Astrocyte (in vitro differentiated cells and primary cell): ENCODE results near the gene ZNF256. TPM values are rescaled to one million over a fixed set of nuclear protein-coding genes. Genes with fewer than 3 reads are reported as not detected.
"Not testable (repeated sequence)": the region's sequence is repeated elsewhere in the genome, so short reads cannot be mapped to it uniquely, and the experiment has no call there.

ENCODE experiments used
- DNase-seq: peaks from one replicate; pipeline ENCODE4 v3.0.0-alpha.2; 2010; ENCODE audit warnings: low read depth
- FAIRE-seq: peaks from 2 replicates; lab custom pipeline; 2011; peaks lifted over from hg19 to GRCh38; lab: Jason Lieb, UNC
- H2AFZ ChIP-seq: 2 replicates; pipeline ENCODE4 v1.6.0; 2012; ENCODE audit warnings: low read depth, low read length, inconsistent platforms
- H3K27ac ChIP-seq: 2 replicates; pipeline ENCODE4 v1.5.1; 2011; ENCODE audit warnings: low read depth, low read length, inconsistent platforms
- H3K27me3 ChIP-seq: 2 replicates; pipeline ENCODE4 v1.6.0; 2011; ENCODE audit warnings: low read length, inconsistent platforms; ENCODE audit not compliant: insufficient read depth
- H3K36me3 ChIP-seq: 2 replicates; pipeline ENCODE4 v1.5.1; 2011; ENCODE audit warnings: low read length, inconsistent platforms; ENCODE audit not compliant: insufficient read depth
- H3K4me1 ChIP-seq: 2 replicates; pipeline ENCODE4 v1.5.1; 2011; ENCODE audit warnings: low read length, inconsistent platforms; ENCODE audit not compliant: insufficient read depth
- H3K4me2 ChIP-seq: 2 replicates; pipeline ENCODE4 v1.6.0; 2012; ENCODE audit warnings: low read length, inconsistent platforms
- H3K4me3 ChIP-seq: 2 replicates; pipeline ENCODE4 v1.5.1; 2011; ENCODE audit warnings: low read depth, mild to moderate bottlenecking, low read length, inconsistent platforms; ENCODE audit not compliant: insufficient read depth
- H3K79me2 ChIP-seq: 2 replicates; pipeline ENCODE4 v1.6.0; 2012; ENCODE audit warnings: mild to moderate bottlenecking, low read length, inconsistent platforms; ENCODE audit not compliant: insufficient read depth
- H3K9ac ChIP-seq: 2 replicates; pipeline ENCODE4 v1.6.0; 2012; ENCODE audit warnings: mild to moderate bottlenecking, low read length, inconsistent platforms
- H3K9me3 ChIP-seq: 2 replicates; pipeline ENCODE4 v1.5.1; 2012; ENCODE audit warnings: low read depth, mild to moderate bottlenecking, low read length, inconsistent platforms; ENCODE audit not compliant: insufficient read depth
- H4K20me1 ChIP-seq: 2 replicates; pipeline ENCODE4 v1.6.0; 2012; ENCODE audit warnings: low read length, inconsistent platforms; ENCODE audit not compliant: insufficient read depth
- H3K27ac Mint-ChIP-seq: one replicate; pipeline ENCODE4 v1.8.0; 2021; ENCODE audit warnings: mild to moderate bottlenecking, mixed read lengths; ENCODE audit not compliant: unreplicated experiment
- H3K27me3 Mint-ChIP-seq: one replicate; pipeline ENCODE4 v1.8.0; 2021; ENCODE audit warnings: low read depth, mixed read lengths; ENCODE audit not compliant: unreplicated experiment
- H3K36me3 Mint-ChIP-seq: one replicate; pipeline ENCODE4 v1.8.0; 2021; ENCODE audit warnings: low read depth, mixed read lengths; ENCODE audit not compliant: unreplicated experiment
- H3K4me1 Mint-ChIP-seq: one replicate; pipeline ENCODE4 v1.8.0; 2021; ENCODE audit warnings: low read depth, mixed read lengths; ENCODE audit not compliant: unreplicated experiment
- H3K4me3 Mint-ChIP-seq: one replicate; pipeline ENCODE4 v1.8.0; 2021; ENCODE audit warnings: mild to moderate bottlenecking, moderate library complexity, mixed read lengths; ENCODE audit not compliant: unreplicated experiment
- H3K9me3 Mint-ChIP-seq: one replicate; pipeline ENCODE4 v1.8.0; 2021; ENCODE audit warnings: mild to moderate bottlenecking, mixed read lengths; ENCODE audit not compliant: unreplicated experiment
- EZH2 ChIP-seq: IDR thresholded peaks from 2 replicates; pipeline ENCODE4 v1.6.1; 2012; ENCODE audit warnings: mild to moderate bottlenecking, low read length, inconsistent platforms; ENCODE audit not compliant: insufficient read depth
- total RNA-seq: library from RNA; stranded (reverse); gene quantifications from 2 replicates; pipeline ENCODE4 v1.2.1, GENCODE V29; 2021
- TF ChIP-seq, protein P1 (sequence below): IDR thresholded peaks from 2 replicates; pipeline ENCODE4 v1.5.1; 2011; ENCODE audit warnings: low read depth, mild to moderate bottlenecking, inconsistent platforms, low read length, moderate library complexity; ENCODE audit not compliant: insufficient read depth

The ZNF256 gene
- total RNA-seq, 1 donor from 2014 or later: 7.1 TPM

DNA sequence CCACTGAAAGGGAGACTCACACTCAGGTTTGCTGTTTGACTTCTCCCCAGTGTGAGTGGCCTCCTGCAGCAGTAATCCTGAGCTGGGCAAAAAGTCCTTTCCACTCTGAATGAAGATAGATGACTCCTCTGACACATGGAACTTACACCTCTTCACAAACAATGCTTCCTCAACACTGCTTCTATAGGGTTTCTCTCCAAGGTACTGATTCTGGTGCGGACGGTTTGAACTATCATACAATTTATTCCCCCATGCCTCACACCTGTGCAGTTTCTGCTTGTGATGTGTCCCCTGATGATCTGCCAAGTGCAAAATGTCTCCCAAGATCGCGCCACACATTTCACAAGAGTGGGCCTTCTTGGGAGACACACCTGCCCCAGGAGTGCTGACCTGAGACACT lies 19.9 kb downstream of the ZNF256 start:
- no peaks in the 10 kb centered on the region for H3K4me1 ChIP-seq
- H2AFZ ChIP-seq: no peak overlapping the region
- Mint-ChIP-seq H3K27ac (no peak overlapping the region), H3K36me3 (peaks cover 73% of the 10 kb centered on the region), H3K9me3 (peaks cover 52% of the 10 kb centered on the region), H3K27me3 (no peaks in the 10 kb centered on the region), H3K4me1 (no peaks in the 10 kb centered on the region), H3K4me3 (peak overlapping the region; percentile 41)
- H3K79me2 ChIP-seq: no peaks in the 10 kb centered on the region
- TF ChIP-seq EZH2: no peak
- TF ChIP-seq, protein P1, sequence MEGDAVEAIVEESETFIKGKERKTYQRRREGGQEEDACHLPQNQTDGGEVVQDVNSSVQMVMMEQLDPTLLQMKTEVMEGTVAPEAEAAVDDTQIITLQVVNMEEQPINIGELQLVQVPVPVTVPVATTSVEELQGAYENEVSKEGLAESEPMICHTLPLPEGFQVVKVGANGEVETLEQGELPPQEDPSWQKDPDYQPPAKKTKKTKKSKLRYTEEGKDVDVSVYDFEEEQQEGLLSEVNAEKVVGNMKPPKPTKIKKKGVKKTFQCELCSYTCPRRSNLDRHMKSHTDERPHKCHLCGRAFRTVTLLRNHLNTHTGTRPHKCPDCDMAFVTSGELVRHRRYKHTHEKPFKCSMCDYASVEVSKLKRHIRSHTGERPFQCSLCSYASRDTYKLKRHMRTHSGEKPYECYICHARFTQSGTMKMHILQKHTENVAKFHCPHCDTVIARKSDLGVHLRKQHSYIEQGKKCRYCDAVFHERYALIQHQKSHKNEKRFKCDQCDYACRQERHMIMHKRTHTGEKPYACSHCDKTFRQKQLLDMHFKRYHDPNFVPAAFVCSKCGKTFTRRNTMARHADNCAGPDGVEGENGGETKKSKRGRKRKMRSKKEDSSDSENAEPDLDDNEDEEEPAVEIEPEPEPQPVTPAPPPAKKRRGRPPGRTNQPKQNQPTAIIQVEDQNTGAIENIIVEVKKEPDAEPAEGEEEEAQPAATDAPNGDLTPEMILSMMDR: no peak
- H3K36me3 ChIP-seq: peaks cover 21% of the 10 kb centered on the region
- no peak overlapping the region for H3K4me3 ChIP-seq
- peaks cover 67% of the 10 kb centered on the region for H3K9me3 ChIP-seq
- H4K20me1 ChIP-seq: no peaks in the 10 kb centered on the region
- DNase-seq: no peak
- no peak overlapping the region for H3K27ac ChIP-seq
- no peak overlapping the region for H3K9ac ChIP-seq
- H3K4me2 ChIP-seq: no peak overlapping the region
- no peaks in the 10 kb centered on the region for H3K27me3 ChIP-seq
- FAIRE-seq: no peak

DNA sequence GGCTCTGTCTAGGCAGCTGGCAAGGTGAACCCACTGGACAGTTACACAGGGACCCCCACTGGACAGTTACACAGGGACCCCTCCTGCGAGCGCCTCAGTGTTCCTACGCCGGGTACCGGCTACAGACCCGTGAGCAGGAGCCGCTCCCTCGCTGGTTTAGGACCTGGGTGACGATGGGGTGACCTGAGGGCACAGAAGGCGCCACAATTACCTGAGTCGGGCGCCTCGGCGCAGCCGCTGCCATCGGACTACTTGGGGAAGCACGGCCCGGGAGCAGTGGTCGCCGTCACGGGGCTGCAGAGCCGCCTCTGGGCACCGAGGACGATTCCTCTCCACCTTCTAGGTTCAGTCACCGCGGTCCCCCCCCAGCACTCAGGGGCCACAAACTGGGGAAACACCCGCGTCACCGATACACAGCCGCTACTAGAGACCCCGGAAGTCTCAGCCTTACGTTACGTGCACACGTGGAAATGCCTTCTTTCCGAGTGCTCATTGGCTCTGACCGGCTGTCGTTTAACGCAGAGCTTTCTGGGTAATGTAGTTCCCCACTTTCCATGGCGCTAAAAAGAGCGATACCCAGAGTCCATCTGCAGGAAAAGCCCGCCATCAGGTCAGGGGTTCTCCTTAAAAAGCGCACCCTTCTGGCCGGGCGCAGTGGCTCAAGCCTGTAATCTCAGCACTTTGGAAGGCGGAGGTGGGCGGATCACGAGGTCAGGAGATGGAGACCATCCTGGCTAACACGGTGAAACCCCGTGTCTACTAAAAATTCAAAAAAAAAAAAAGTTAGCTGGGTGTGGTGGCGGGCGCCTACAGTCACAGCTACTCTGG lies 31.1 kb downstream of the ZNF256 start, which contains the start of gene ZNF417:
Gene ZNF417 (minus strand): TSS at position 425 of the 828 bp plus-strand sequence. CDS start 181 bp downstream, at position 244.
- Histone ChIP-seq H3K9ac (peak within 1 kb of the TSS; percentile 87), H3K79me2 (peaks cover 36% of the 10 kb centered on the region), H3K4me2 (peak within 1 kb of the TSS; percentile 90), H3K27ac (peak within 1 kb of the TSS; percentile 40), H2AFZ (peak within 1 kb of the TSS; percentile 53), H3K4me3 (peak within 1 kb of the TSS; percentile 89)
- H3K9me3 Mint-ChIP-seq, H3K4me1 ChIP-seq, H3K27me3 Mint-ChIP-seq, H3K36me3 ChIP-seq, H3K27me3 ChIP-seq, H3K9me3 ChIP-seq, H4K20me1 ChIP-seq: not testable (repeated sequence)
- FAIRE-seq: peak; percentile 13
- Mint-ChIP-seq H3K36me3 (peaks cover 34% of the 10 kb centered on the region), H3K27ac (peak within 1 kb of the TSS; percentile 85), H3K4me3 (peak within 1 kb of the TSS; percentile 96), H3K4me1 (peaks cover 14% of the 10 kb centered on the region)
- peak; percentile 95 for DNase-seq

DNA sequence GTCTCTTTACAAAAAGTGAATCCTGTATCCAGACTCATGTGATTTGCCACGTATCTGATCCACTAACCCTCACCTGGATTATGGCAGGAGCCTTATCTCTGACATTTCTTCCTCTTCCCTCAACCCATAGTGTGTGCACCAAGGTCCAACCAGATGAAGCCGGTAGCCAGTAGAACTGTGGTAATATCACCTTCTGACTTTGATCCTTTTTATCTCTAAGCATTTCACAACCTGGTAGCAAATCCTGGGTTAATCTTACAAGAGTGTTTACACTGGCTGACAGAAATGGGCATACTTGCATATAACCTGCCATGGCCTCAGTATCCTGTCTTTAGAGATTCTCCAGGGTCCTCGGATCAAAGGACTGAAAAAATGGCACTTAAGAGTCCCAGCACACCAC lies 33.0 kb downstream of the ZNF256 start:
- H4K20me1 ChIP-seq: no peaks in the 10 kb centered on the region
- Mint-ChIP-seq H3K9me3 (peaks cover 2% of the 10 kb centered on the region), H3K27me3 (no peaks in the 10 kb centered on the region), H3K4me1 (peaks cover 14% of the 10 kb centered on the region), H3K4me3 (peak overlapping the region; percentile 96), H3K36me3 (peaks cover 29% of the 10 kb centered on the region), H3K27ac (no peak overlapping the region)
- no peak overlapping the region for H3K4me3 ChIP-seq
- DNase-seq (no peak), FAIRE-seq (no peak)
- peaks cover 36% of the 10 kb centered on the region for H3K79me2 ChIP-seq
- TF ChIP-seq EZH2: no peak
- TF ChIP-seq, protein P1: no peak
- H3K4me2 ChIP-seq: no peak overlapping the region
- no peak overlapping the region for H3K27ac ChIP-seq
- no peak overlapping the region for H3K9ac ChIP-seq
- no peak overlapping the region for H2AFZ ChIP-seq
- peaks cover 11% of the 10 kb centered on the region for H3K36me3 ChIP-seq
- H3K27me3 ChIP-seq: no peaks in the 10 kb centered on the region
- peaks cover 9% of the 10 kb centered on the region for H3K9me3 ChIP-seq
- no peaks in the 10 kb centered on the region for H3K4me1 ChIP-seq
